ENCODE measurements around the gene OSBPL1A.
"Not testable (repeated sequence)": the region's sequence is repeated elsewhere in the genome, so short reads cannot be mapped to it uniquely, and the experiment has no call there.

Gene OSBPL1A

DNA sequence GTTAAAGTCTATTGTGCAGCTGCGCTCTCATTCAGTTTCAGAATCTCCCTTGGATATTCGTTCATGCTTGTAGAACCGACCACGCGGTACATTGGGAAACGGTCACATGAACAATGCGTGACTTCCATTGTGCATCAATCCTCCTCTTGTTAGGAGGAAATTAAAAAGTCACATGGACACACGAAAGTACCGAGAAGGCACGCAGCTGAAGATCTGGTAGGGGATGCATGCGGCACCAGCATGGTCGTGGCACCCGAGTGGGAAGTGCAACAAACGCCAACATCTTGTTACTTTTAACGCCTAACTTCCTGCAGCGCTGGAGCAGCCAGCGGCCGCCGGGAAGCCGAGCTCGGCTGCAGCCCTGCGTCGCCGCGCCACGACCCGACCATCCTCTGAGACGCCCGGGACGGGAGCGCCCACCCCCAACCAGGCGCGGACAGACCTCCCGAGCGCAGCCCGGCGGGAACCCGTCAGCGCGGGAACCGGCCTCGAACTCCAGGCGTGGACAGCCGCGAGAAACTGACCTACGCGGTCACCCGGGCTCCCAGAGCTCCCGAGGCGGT, 412 bp downstream of the OSBPL1A start:
- peak; percentile 7 for DNase-seq (ENCODE audit: low spot score)

DNA sequence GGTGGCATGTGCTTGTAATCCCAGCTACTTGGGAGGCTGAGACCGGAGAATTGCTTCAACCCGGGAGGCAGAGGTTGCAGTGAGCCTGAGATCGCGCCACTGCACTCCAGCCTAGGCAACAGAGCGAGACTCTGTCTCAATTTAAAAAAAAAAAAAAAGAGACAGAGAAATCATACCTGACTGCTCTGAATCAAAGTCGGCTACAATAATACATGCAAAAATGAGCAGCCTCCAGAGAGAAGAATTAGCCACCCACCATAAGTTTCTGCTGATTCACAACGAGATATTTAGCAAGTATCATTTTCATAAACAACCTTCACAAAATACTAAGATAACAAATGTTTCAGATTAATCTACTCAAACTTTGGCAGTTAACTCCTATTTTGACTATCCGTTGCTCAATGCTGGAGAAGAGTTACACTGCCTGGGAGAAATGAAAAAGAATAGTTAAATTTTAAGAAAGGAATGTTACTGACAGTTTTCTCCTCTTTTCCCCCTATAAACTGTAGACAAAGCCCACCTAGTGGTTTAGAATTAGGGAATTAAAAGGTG, 1.5 kb downstream of the OSBPL1A start:
- DNase-seq (ENCODE audit: low spot score), result no peak

DNA sequence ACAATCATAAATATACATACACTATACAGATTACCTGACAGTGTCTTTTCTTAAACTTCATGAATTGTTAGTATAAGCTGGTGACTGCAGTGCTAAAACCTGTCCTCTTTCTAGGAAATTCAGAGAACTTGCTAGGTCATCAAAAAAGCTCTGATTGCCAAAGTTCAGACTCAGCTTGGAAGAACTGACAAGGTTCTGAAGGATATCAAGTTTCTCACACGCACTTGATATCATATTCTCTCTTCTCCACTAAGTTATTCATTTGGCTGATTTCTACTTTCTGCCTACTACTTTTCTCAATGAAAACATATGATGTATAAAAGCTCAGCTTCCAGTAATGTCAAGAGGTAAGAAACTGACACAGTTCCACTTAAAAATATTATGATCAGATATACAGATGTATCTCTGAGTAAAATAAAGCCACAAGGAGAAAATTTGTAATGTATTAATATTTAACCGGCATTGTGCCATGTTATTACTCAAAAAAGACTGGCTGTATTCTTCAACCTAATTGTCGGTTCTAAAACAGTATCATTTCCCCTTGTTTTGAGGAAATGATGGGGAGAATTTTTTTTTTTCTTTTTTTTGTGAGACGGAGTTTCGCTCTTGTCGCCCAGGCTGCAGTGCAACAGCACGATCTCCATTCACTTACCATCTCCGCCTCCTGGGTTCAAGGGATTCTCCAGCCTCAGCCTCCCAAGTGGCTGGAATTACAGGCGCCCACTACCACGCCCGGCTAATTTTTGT, 2.4 kb downstream of the OSBPL1A start:
- DNase-seq (ENCODE audit: low spot score), result no peak

DNA sequence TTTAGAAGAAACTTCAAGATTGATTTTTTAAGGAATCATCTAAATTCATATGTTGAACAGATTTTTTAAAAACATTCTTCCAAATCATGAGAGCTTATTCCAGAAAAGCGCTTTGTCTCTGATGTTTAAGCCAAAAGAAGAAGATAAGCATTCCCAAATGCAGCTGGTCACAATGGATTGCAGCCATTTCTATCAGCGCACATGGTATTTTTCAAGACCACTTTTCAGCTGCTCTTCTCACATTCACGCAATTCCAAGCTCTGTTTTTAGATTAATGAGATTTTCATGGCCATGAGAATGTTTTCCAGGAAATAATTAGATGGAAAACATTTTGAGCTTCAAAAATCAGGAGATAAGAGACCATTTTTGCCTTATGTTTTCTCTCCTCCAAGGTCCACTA, 8.7 kb downstream of the OSBPL1A start:
- DNase-seq (ENCODE audit: low spot score), result no peak

DNA sequence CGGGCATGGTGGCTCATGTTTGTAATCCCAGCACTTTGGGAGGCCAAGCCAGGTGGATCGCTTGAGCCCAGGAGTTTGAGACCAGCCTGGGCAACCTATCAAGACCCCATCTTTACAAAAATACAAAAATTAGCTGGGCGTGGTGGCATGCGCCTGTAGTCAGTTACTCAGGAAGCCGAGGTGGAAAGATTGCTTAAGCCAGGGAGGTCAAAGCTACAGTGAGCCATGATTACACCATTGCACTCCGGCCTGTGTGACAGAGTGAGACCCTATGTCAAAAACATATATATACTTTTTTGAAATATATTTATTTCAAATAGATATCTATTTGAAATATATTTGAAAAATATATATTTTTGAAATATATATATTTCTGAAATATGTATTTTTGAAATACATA, 10.9 kb downstream of the OSBPL1A start:
- no peak for DNase-seq (ENCODE audit: low spot score)

DNA sequence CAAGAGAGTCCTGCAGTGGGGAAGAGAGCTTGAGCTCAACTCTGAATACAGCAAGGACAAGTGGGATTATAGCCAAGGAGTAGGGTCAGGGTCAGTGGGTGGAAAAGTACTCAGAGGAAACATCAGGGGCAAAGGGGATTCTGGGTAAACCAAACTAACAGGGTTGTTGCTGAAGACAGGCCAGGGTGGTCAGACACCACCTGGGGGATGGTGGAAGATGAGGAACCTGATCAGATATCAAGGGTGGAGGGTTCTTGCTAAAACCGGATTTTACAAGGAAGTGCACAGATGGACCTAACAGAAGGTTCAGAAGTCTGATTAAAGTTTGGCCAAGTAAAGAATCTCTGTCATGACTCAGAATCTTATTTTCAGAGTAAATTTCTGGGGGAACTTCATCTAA, 16.5 kb downstream of the OSBPL1A start:
- no peak for DNase-seq (ENCODE audit: low spot score)

DNA sequence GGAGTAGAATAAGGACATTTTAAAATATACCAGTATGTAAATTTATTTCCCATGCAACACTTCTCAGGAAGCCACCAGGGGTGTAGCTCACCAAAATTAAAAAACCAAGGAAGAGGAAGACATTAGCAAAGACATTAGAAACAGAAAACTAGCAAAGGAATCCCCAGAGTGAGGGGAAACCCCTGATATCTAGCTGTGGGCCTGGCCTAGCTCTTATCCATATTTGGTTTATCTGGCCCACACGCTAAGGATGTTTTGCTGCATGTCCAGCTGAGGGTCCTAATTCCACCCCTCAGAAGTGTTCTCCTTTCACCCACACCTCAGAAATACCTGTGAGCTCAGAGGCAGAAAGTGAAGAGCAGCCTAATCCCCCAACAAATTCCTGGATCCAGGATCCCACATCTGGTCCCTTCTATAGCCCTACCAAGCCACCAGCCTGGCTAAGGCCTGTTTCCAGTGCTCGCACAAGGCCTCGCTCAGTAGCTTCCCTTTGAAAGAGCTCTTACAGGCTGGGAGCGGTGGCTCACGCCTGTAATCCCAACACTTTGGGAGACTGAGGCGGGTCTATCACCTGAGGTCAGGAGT, 17.4 kb downstream of the OSBPL1A start:
- DNase-seq (ENCODE audit: low spot score), result no peak

DNA sequence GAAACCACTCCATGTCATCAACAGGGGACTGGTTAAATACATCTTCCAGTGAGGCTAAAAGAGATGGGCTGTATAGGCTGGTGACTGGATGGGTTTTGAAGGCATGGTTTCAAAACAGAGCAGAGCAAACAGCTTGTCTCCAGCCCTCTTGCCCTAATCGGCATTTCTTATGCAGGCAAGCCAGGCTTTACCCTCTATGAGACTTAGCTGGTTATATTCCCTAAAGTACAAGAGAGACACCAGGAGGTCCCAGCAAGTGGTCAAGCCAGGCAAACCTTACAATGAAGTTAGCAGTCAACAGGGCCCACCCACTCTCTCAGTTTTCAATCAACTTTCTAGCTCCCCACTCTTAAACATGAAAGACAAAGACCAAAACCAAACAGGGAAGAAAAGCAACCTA, 19.0 kb downstream of the OSBPL1A start:
- no peak for DNase-seq (ENCODE audit: low spot score)

DNA sequence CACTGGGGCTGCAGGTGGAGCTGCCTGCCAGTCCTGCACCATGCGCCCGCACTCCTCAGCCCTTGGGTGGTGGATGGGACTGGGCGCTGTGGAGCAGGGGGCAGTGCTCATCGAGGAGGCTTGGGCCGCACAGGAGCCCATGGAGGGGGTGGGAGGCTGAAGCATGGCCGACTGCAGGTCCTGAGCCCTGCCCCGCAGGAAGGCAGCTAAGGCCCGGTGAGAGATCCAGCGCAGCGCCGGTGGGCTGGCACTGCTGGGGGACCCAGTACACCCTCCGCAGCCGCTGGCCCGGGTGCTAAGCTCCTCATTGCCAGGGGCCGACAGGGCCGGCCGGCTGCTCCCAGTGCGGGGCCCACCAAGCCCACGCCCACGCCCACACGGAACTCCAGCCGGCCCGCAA, 21.1 kb downstream of the OSBPL1A start:
- not testable (repeated sequence) for DNase-seq (ENCODE audit: low spot score)

DNA sequence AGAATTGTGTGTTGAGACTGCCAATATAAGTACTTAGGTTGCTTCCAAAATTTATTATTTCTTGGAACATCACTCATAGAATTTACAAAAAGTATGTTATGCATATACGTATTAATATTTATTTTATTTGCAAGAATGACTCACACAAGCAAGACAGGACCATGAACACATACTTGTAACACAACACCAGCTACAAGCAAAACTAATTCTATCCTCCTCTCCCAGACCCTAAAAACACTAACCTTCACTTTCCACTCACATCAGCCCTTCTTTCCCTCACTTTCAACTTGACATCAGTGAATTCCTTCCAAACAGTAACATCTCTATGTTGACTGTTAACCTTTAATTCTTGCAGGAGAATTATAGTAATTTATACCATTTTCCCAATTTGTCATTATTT, 24.3 kb downstream of the OSBPL1A start:
- no peak for DNase-seq (ENCODE audit: low spot score)

DNA sequence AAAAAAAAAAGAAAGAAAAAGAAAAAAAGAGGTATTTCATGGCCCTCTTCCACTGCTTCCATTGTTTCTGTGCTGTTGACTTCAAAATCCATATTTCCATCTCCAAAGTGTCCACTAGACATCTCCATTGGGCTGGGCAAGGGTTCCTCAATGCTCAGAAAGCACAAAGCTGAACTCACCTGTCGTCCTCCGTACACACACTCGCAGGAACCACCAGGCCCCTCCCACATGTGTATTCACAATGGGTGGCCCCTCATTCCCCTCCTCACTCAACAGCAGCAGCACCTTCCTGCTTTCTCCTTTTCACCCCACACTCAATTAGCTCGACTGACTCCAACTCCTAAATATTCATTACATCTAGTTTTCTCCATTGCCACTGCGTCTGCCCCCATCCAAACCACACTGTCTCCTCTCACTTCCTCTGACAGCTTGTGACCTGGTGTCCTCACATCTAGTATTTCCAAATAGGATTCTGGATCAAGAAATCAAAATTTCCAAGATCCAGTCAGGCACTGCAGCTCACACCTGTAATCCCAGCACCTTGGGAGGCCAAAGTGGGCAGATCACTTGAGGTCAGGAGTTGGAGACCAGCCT, 25.2 kb downstream of the OSBPL1A start:
- no peak for DNase-seq (ENCODE audit: low spot score)

DNA sequence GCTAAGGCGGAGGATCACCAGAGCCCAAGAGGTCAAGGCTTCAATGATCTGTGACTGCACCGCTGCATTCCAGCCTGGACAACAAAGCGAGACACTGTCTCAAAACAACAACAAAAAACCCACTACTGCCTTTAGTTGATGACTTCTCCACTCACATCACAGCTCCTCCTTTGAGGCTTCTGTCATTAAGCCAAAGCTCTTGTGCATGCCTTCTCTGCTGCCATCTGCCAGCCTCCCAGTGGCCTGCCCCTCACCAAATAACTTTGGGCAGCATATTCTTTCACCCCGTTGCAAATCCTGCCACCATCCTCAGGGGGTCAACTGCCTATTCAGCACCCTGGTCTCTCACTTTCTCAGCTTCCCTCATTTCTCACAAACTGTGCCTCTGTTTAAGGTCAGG, 27.5 kb downstream of the OSBPL1A start:
- no peak for DNase-seq (ENCODE audit: low spot score)

DNA sequence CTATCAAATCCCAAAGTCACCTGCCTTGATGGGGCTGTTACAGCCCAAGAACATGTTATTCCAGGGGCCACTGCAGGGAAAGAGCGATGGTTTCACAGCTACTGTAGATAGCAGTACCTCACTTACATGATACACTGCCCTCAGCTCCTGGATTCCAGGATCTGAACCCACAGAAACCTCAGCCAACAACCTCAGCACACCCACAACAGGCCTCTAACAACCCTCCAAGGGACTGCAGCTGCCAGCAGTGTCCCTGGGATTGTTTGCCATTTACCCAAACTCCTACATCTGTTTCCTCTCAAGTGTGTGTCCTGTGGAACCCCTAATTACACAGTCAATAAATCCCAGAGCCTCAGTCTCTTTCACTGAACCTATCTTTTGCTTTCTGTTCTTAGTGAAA, 28.2 kb downstream of the OSBPL1A start:
- no peak for DNase-seq (ENCODE audit: low spot score)

DNA sequence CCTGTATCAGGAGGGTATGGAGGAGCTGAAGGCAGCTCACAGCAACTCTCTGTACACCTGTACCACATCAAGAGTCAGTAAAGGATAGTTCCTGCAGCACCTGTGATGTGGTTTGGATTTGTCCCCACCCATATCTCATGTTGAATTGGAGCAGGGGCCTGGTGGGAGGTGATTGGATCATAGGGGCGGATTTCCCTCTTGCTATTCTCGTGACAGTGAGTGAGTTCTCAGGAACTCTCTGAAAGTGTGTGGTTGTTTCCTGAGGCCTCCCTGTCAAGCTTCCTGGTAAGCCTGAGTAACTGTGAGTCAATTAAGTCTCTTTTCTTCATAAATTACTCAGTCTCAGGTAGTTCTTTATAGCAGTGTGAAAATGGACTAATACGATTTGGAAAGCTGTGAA, 28.9 kb downstream of the OSBPL1A start:
- DNase-seq (ENCODE audit: low spot score), result peak; percentile 29

DNA sequence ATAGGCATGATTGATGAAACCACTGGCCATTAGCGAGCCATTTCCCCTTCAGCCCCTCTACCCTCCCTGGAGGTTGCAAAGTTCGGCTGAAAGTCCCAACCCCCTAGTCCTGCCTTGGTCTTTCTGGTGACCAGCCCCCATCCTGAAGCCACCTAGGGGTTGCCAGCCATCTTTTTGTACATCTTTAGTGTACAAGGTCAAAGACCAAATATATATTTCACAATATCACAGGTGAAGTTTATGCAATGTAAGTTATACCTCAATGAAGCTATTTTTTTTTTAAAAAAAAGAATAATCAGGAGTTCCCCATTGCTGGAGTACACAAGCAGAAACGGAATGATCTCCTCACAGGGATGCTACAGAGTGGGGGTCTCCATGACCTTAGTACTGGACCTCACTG, 31.3 kb downstream of the OSBPL1A start:
- DNase-seq (ENCODE audit: low spot score), result no peak

DNA sequence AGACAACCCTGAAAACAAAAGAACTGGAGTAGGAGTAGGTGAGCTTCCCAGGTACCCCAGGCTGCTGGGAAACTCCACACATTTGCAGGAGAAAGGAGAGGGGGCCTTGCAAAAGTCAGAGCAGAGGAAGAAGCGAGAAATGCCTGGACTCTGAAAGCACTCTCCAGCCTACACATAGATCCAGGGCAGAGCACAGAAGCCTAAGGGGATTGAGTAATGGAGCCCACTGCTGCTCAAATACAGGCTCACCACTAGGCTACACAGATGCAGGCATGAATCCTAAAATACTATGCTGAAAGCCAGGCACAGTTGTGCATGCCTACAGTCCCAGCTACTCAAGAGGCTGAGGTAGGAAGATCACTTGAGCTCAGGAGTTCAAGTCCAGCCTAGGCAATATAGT, 33.4 kb downstream of the OSBPL1A start:
- no peak for DNase-seq (ENCODE audit: low spot score)

DNA sequence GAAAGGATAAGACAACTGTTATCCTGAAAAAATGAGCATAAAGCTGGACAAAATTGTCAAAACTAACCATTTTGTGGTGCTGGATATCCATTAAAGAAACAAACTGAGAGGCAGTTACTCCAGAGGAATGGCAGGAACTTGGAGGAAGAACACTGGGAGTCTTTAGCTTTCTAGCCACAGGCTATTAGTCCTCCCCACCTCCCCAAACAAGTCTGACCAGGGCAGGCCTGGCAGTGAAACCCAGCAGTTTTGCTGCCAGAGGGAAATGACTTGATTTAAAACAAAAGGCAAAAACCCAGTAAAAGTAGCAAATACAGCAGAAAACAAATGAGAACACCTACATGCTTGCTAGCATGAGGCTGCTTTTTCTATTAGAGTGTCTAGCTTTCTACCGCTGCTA, 34.9 kb downstream of the OSBPL1A start:
- DNase-seq (ENCODE audit: low spot score), result no peak

DNA sequence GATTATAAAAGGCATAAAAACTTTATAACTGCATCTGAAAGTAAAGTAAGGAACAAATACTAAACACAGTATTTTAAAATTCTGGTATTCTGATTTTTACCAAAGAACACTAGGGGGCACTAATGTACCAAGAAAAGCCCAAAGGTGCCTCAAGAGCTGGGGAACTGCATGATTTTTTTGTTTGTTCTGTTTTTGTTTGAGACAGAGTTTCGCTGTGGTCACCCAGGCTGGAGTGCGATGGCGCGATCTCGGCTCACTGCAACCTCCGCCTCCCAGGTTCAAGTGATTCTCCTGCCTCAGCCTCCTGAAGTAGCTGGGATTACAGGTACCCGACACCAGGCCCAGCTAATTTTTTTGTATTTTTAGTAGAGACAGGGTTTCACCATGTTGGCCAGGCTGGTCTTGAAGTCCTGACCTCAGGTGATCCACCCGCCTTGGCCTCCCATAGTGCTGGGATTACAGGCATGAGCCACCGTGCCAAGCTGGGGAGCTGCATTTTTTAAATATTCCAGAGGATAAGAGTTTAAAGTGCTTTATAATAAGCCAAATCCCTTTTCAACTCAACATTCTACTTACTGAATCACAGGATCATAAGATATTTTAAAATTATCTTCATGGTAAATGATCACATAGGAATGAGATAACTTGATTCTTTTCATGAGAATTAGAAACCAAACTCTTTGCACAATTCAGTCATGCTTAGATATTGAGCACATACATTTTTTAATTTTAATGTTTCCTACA, 37.7 kb downstream of the OSBPL1A start:
- peak; percentile 49 for DNase-seq (ENCODE audit: low spot score)

DNA sequence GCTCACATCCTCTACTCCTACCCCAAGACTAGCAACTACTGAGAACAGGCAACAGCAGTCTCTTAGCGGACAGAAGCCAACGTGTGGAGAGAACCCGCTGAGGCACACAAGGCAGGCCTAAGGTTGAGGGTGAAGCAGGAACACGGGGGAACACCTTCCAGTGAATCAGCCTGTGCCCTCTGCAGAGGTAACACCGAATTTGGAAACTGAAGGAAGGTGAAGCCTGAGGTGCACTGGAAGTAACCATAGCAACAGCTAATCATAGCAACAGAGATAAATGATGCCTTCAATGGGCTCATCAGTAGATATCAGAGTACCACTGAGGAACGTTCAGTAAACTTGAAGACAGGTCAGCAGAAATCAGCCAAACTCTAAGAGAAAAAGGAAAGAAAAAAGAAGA, 43.3 kb downstream of the OSBPL1A start:
- DNase-seq (ENCODE audit: low spot score), result no peak

DNA sequence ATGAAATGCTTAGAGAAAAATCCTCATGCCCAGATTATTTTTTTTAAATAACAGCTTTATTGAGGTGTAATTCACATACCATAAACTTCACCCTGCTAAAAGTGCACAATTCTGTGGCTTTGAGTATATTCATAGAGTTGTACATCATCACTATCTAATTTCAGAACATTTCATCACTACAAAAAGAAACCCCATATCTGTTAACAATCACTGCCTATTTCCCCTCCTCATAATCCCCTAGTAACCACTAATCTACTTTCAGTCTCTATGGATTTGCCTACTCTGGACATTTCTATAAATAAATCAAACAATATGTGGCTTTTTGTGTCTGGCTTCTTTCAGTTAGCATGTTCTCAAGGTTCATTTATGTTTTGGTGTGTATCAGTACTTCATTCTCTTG, 51.4 kb downstream of the OSBPL1A start:
- DNase-seq (ENCODE audit: low spot score), result no peak

DNA sequence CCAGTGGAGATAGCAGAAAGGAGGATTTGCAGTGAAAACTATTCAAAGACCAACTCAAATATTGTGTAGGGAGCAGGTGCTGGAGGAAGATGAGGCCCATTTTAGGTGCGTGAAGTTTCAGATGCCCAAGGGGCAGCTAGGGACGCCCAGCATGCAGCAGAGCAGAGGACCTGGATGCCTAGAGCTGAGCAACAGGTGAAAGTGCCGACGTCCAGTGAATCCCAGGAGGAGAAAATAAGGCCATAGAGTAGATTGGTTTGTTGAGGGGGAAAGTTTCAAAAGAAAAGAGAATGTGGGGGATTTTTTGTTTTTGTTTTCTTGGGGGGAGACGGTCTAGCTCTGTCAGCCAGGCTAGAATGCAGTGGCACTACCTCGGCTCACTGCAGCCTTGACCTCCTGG, 53.1 kb downstream of the OSBPL1A start:
- no peak for DNase-seq (ENCODE audit: low spot score)

DNA sequence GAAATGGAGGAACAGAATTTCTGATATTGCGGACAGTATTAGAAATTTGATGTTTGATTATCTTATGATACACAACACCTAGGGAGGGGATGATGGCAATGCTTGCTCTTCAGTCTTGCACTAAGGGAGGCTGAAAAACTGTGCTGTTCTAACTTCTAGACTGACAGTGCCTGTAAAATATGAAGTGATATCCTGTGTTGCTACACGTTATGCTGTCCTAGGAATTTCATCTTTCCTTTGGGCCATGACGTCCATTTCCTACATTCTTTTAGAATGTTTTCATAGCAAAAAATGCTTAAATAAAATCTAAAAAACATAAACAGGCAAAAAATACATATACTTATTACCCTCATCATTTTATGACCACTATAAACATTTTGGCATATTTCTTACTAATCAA, 55.3 kb downstream of the OSBPL1A start:
- no peak for DNase-seq (ENCODE audit: low spot score)
